ENCODE data around the gene ZNF90.

ZNF90 gene

DNA sequence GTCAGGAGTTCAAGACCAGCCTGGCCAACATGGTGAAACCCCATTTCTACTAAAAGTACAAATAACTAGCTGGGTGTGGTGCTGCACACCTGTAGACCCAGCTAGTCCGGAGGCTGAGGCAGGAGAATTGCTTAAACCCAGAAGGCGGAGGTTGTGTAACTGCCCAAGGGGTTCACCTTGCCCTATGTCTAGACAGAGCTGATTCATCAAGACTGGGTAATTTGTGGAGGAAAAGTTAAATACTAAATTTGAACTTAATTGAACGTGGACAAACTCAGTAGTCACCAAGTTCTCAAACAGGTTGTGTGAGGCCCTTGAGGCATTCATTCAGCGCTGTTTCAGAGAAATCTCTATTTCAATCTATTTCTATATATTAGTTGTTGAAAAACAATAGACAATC lies 75.5 kb downstream of the ZNF90 start:
- Histone ChIP-seq H4K20me1 (ENCODE audit: insufficient read depth, low read length) (no peaks in the 10 kb centered on the region), H2AFZ (ENCODE audit: low read depth, low read length) (no peak overlapping the region), H3K4me3 (ENCODE audit: low read length) (no peak overlapping the region), H3K9ac (ENCODE audit: low read length) (no peak overlapping the region), H3K27ac (ENCODE audit: low read length) (no peak overlapping the region), H3K4me1 (ENCODE audit: low read length) (no peaks in the 10 kb centered on the region), H3K79me2 (ENCODE audit: low read length) (no peaks in the 10 kb centered on the region), H3K4me2 (ENCODE audit: low read length) (no peak overlapping the region), H3K27me3 (ENCODE audit: low read depth, low read length) (no peaks in the 10 kb centered on the region), H3K9me3 (ENCODE audit: insufficient read depth, low read length) (no peaks in the 10 kb centered on the region), H3K36me3 (replicated peaks; ENCODE audit: low read depth, low read length) (no peaks in the 10 kb centered on the region)
- TF ChIP-seq EZH2phosphoT487 (IDR thresholded peaks at IDR 0.05; ENCODE audit: low read depth) = no peak
- TF ChIP-seq, protein P1, sequence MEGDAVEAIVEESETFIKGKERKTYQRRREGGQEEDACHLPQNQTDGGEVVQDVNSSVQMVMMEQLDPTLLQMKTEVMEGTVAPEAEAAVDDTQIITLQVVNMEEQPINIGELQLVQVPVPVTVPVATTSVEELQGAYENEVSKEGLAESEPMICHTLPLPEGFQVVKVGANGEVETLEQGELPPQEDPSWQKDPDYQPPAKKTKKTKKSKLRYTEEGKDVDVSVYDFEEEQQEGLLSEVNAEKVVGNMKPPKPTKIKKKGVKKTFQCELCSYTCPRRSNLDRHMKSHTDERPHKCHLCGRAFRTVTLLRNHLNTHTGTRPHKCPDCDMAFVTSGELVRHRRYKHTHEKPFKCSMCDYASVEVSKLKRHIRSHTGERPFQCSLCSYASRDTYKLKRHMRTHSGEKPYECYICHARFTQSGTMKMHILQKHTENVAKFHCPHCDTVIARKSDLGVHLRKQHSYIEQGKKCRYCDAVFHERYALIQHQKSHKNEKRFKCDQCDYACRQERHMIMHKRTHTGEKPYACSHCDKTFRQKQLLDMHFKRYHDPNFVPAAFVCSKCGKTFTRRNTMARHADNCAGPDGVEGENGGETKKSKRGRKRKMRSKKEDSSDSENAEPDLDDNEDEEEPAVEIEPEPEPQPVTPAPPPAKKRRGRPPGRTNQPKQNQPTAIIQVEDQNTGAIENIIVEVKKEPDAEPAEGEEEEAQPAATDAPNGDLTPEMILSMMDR (IDR thresholded peaks at IDR 0.05; ENCODE audit: low read depth, low read length) = no peak

DNA sequence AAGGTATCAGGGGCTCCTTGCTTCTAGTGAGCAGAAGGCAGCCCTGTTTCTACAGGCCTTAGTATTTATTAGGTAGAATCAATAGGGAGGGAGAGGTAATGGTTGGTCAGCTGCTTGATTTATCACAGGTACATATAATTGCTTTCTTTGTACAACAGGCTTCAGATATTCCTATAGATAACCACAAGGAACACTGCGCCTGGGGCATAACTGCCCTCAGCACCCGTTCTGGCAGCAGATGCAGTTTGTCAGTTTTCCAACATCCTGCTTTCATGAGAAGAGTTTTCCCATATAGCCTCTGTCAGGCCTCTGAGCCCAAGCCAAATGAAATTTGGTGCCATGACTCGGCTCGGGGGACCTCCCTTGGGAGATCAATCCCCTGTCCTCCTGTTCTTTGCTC lies 76.8 kb downstream of the ZNF90 start:
- H2AFZ ChIP-seq (ENCODE audit: low read depth, low read length) = no peak overlapping the region
- H3K27me3 ChIP-seq (ENCODE audit: low read depth, low read length) = no peaks in the 10 kb centered on the region
- no peaks in the 10 kb centered on the region for H3K4me1 ChIP-seq (ENCODE audit: low read length)
- H3K9ac ChIP-seq (ENCODE audit: low read length) = no peak overlapping the region
- no peak overlapping the region for H3K4me3 ChIP-seq (ENCODE audit: low read length)
- no peak overlapping the region for H3K27ac ChIP-seq (ENCODE audit: low read length)
- no peaks in the 10 kb centered on the region for H3K9me3 ChIP-seq (ENCODE audit: insufficient read depth, low read length)
- no peaks in the 10 kb centered on the region for H4K20me1 ChIP-seq (ENCODE audit: insufficient read depth, low read length)
- no peak for TF ChIP-seq EZH2phosphoT487 (IDR thresholded peaks at IDR 0.05; ENCODE audit: low read depth)
- TF ChIP-seq, protein P1 (IDR thresholded peaks at IDR 0.05; ENCODE audit: low read depth, low read length) = no peak
- no peak overlapping the region for H3K4me2 ChIP-seq (ENCODE audit: low read length)
- no peaks in the 10 kb centered on the region for H3K79me2 ChIP-seq (ENCODE audit: low read length)
- no peaks in the 10 kb centered on the region for H3K36me3 ChIP-seq (replicated peaks; ENCODE audit: low read depth, low read length)

DNA sequence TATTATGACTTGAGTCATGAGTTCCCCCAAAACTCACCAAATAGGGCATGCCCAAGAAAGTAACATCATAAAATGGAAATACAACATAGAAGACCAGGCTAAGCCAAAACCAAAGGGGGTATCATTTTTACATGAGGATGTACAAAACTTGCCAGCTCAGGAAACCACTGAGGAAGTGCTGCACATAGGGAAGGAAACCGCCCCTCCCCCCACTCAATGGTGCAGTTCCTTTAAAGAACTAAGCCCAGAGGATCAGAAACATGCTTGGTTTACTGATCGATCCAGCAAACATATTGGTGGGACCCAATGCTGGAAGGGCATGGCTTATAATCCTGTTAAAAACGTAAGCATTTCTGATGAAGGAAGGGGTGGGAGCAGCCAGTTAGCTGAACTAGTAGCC lies 85.0 kb downstream of the ZNF90 start:
- Histone ChIP-seq H3K4me1 (ENCODE audit: low read length) (peaks cover 18% of the 10 kb centered on the region; the same call in 1 of the 2 replicates), H3K27me3 (ENCODE audit: low read depth, low read length) (no peaks in the 10 kb centered on the region)

DNA sequence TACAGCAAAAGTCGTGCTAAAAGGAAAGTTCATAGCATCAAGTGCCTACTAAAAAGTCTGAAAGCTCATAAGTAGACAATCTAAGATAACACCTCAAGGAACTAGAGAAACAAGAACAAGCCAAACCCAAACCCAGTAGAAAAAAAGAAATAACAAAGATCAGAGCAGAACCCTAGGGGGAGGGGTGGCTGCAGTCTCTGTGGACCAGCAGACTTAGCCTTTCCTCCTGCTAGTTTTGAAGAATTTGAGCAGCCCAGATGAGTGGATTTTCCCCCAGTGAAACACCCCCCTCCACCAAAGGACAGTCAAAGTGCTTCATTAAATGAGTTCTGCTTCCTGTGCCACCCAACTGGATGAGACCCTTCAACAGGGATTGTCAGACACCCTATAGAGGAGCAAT lies 86.7 kb downstream of the ZNF90 start:
- no peak overlapping the region for H3K4me3 ChIP-seq (ENCODE audit: low read length)
- TF ChIP-seq, protein P1 (IDR thresholded peaks at IDR 0.05; ENCODE audit: low read depth, low read length) = no peak
- TF ChIP-seq EZH2phosphoT487 (IDR thresholded peaks at IDR 0.05; ENCODE audit: low read depth) = no peak

More for the DNA sequence above, 85.0 kb downstream of the ZNF90 start:
- H3K9ac ChIP-seq (ENCODE audit: low read length) = no peak overlapping the region
- TF ChIP-seq, protein P1 (IDR thresholded peaks at IDR 0.05; ENCODE audit: low read depth, low read length) = no peak
- TF ChIP-seq EZH2phosphoT487 (IDR thresholded peaks at IDR 0.05; ENCODE audit: low read depth) = no peak
- H3K4me2 ChIP-seq (ENCODE audit: low read length) = no peak overlapping the region
- H3K36me3 ChIP-seq (replicated peaks; ENCODE audit: low read depth, low read length) = peaks cover 13% of the 10 kb centered on the region
- no peak overlapping the region for H2AFZ ChIP-seq (ENCODE audit: low read depth, low read length)
- no peaks in the 10 kb centered on the region for H4K20me1 ChIP-seq (ENCODE audit: insufficient read depth, low read length)
- H3K27ac ChIP-seq (ENCODE audit: low read length) = peak overlapping the region; percentile 47; the same call in 1 of the 2 replicates
- H3K79me2 ChIP-seq (ENCODE audit: low read length) = peaks cover 7% of the 10 kb centered on the region
- no peak overlapping the region for H3K4me3 ChIP-seq (ENCODE audit: low read length)
- 0 out of 2 replicates have a peak, but pooled peaks cover 9% of the 10 kb centered on the region for H3K9me3 ChIP-seq (ENCODE audit: insufficient read depth, low read length)

More for the DNA sequence above, 86.7 kb downstream of the ZNF90 start:
- no peaks in the 10 kb centered on the region for H4K20me1 ChIP-seq (ENCODE audit: insufficient read depth, low read length)
- H3K36me3 ChIP-seq (replicated peaks; ENCODE audit: low read depth, low read length) = peaks cover 18% of the 10 kb centered on the region
- H3K4me2 ChIP-seq (ENCODE audit: low read length) = no peak overlapping the region
- H3K27ac ChIP-seq (ENCODE audit: low read length) = no peak overlapping the region
- H3K79me2 ChIP-seq (ENCODE audit: low read length) = peaks cover 22% of the 10 kb centered on the region
- H3K9me3 ChIP-seq (ENCODE audit: insufficient read depth, low read length) = peaks cover 14% of the 10 kb centered on the region; the same call in 1 of the 2 replicates
- no peak overlapping the region for H3K9ac ChIP-seq (ENCODE audit: low read length)
- no peak overlapping the region for H2AFZ ChIP-seq (ENCODE audit: low read depth, low read length)
- H3K4me1 ChIP-seq (ENCODE audit: low read length) = peaks cover 18% of the 10 kb centered on the region; the same call in 1 of the 2 replicates
- H3K27me3 ChIP-seq (ENCODE audit: low read depth, low read length) = no peaks in the 10 kb centered on the region
